ENCODE results near the gene HEATR3. TPM values are rescaled to one million over a fixed set of nuclear protein-coding genes. Genes with fewer than 3 reads are reported as not detected.

Gene HEATR3
- total and polyA plus RNA-seq, 2 of the 13 experiments (the other 11 are each of a cell fraction or from before 2014, with no cell fraction given), result 22.4 to 52.4 TPM

DNA sequence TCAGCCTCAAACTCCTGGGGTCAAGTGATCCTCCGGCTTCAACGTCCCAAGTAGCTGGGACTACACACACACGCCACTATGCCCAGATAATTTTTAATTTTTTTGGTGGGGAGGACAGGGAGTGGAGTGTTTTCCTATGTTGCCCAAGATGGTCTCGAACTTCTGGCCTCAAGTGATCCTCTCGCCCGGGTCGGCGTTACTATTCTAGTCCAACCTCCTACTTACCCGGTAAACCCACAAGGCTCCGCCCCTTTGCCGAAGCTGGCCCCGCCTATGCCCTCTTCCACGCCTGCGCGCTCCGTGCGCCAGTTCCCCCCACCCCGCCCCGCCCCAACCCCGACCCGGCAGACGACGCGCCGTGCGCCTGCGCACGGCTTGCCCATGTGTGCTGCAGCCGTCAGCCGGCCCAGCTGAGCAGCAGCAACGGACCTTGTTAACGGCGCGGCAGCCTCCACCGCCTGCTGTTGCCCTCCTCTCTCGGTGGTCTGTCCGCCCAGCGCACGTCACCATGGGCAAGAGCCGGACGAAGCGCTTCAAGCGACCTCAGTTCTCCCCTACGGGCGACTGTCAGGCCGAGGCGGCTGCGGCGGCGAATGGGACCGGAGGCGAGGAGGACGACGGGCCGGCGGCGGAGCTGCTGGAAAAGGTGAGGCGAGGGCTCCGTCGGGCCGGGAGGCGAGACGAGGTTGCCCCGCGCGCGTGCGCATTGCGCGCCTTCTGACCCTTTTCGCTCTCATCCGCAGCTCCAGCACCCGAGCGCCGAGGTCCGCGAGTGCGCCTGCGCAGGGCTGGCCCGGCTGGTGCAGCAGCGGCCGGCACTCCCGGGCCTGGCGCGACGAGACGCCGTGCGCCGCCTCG, at the start of gene HEATR3 (continued):
- TF ChIP-seq, protein P1, sequence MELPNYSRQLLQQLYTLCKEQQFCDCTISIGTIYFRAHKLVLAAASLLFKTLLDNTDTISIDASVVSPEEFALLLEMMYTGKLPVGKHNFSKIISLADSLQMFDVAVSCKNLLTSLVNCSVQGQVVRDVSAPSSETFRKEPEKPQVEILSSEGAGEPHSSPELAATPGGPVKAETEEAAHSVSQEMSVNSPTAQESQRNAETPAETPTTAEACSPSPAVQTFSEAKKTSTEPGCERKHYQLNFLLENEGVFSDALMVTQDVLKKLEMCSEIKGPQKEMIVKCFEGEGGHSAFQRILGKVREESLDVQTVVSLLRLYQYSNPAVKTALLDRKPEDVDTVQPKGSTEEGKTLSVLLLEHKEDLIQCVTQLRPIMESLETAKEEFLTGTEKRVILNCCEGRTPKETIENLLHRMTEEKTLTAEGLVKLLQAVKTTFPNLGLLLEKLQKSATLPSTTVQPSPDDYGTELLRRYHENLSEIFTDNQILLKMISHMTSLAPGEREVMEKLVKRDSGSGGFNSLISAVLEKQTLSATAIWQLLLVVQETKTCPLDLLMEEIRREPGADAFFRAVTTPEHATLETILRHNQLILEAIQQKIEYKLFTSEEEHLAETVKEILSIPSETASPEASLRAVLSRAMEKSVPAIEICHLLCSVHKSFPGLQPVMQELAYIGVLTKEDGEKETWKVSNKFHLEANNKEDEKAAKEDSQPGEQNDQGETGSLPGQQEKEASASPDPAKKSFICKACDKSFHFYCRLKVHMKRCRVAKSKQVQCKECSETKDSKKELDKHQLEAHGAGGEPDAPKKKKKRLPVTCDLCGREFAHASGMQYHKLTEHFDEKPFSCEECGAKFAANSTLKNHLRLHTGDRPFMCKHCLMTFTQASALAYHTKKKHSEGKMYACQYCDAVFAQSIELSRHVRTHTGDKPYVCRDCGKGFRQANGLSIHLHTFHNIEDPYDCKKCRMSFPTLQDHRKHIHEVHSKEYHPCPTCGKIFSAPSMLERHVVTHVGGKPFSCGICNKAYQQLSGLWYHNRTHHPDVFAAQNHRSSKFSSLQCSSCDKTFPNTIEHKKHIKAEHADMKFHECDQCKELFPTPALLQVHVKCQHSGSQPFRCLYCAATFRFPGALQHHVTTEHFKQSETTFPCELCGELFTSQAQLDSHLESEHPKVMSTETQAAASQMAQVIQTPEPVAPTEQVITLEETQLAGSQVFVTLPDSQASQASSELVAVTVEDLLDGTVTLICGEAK (IDR thresholded peaks at IDR 0.05), result no peak
- TF ChIP-seq, protein P1 (CRISPR knock-in tag; IDR thresholded peaks at IDR 0.05), result 0 out of 2 replicates have a peak, but pooled peaks have one; percentile 1
- TF ChIP-seq JDP2 (CRISPR knock-in tag; IDR thresholded peaks at IDR 0.05; ENCODE audit: borderline replicate concordance) (no peak), ZNF841 (CRISPR knock-in tag; IDR thresholded peaks at IDR 0.05; ENCODE audit: borderline replicate concordance) (no peak), SIN3A (IDR thresholded peaks at IDR 0.05; ENCODE audit: borderline replicate concordance, low read depth, low read length) (no peak), ZNF781 (CRISPR knock-in tag; IDR thresholded peaks at IDR 0.05; ENCODE audit: borderline replicate concordance, not compliant biosample characterization) (no peak), ZFYVE20 (CRISPR knock-in tag; IDR thresholded peaks at IDR 0.05; ENCODE audit: borderline replicate concordance, low read depth) (peak; percentile 82; the same call in 1 of the 2 replicates), MAFG (CRISPR knock-in tag; IDR thresholded peaks at IDR 0.05) (no peak), EP300 (IDR thresholded peaks at IDR 0.05; ENCODE audit: low read depth in 2 of 2, low read length in 2 of 2) (no peak), EP300 (CRISPR knock-in tag; IDR thresholded peaks at IDR 0.05; ENCODE audit: borderline replicate concordance) (no peak)
- TF ChIP-seq, protein P2, sequence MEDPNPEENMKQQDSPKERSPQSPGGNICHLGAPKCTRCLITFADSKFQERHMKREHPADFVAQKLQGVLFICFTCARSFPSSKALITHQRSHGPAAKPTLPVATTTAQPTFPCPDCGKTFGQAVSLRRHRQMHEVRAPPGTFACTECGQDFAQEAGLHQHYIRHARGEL (CRISPR knock-in tag; IDR thresholded peaks at IDR 0.05), result peak; percentile 89; the same call in 1 of the 2 replicates
- TF ChIP-seq, protein P3, sequence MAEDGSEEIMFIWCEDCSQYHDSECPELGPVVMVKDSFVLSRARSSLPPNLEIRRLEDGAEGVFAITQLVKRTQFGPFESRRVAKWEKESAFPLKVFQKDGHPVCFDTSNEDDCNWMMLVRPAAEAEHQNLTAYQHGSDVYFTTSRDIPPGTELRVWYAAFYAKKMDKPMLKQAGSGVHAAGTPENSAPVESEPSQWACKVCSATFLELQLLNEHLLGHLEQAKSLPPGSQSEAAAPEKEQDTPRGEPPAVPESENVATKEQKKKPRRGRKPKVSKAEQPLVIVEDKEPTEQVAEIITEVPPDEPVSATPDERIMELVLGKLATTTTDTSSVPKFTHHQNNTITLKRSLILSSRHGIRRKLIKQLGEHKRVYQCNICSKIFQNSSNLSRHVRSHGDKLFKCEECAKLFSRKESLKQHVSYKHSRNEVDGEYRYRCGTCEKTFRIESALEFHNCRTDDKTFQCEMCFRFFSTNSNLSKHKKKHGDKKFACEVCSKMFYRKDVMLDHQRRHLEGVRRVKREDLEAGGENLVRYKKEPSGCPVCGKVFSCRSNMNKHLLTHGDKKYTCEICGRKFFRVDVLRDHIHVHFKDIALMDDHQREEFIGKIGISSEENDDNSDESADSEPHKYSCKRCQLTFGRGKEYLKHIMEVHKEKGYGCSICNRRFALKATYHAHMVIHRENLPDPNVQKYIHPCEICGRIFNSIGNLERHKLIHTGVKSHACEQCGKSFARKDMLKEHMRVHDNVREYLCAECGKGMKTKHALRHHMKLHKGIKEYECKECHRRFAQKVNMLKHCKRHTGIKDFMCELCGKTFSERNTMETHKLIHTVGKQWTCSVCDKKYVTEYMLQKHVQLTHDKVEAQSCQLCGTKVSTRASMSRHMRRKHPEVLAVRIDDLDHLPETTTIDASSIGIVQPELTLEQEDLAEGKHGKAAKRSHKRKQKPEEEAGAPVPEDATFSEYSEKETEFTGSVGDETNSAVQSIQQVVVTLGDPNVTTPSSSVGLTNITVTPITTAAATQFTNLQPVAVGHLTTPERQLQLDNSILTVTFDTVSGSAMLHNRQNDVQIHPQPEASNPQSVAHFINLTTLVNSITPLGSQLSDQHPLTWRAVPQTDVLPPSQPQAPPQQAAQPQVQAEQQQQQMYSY (CRISPR knock-in tag; IDR thresholded peaks at IDR 0.05), result no peak
- TF ChIP-seq, protein P4, sequence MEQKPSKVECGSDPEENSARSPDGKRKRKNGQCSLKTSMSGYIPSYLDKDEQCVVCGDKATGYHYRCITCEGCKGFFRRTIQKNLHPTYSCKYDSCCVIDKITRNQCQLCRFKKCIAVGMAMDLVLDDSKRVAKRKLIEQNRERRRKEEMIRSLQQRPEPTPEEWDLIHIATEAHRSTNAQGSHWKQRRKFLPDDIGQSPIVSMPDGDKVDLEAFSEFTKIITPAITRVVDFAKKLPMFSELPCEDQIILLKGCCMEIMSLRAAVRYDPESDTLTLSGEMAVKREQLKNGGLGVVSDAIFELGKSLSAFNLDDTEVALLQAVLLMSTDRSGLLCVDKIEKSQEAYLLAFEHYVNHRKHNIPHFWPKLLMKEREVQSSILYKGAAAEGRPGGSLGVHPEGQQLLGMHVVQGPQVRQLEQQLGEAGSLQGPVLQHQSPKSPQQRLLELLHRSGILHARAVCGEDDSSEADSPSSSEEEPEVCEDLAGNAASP (CRISPR knock-in tag; IDR thresholded peaks at IDR 0.05; ENCODE audit: borderline replicate concordance), result 0 out of 2 replicates have a peak, but pooled peaks have one; percentile 6

All from HepG2 (cell line).